ENCODE measurements around the gene ZNF410.

DNA sequence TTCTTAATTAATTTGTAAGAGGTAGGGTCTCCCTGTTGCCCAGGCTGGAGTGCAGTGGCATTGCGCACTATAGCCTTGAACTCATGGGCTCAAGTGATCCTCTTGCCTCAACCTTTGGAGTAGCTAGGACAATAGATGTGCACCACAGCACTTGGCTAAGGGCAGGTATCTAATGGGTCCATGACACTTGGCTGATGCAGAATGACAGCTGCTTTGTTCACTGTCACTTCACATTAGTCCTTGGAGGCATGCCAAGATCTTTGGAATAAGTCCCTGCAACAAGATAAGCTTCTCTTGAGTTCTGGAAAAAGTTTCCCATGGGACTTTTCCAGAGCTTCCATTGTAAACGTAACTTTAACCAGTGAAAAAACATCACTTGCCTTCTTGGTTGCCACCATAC, 86.8 kb downstream of the ZNF410 start:
- TF ChIP-seq, protein P1, sequence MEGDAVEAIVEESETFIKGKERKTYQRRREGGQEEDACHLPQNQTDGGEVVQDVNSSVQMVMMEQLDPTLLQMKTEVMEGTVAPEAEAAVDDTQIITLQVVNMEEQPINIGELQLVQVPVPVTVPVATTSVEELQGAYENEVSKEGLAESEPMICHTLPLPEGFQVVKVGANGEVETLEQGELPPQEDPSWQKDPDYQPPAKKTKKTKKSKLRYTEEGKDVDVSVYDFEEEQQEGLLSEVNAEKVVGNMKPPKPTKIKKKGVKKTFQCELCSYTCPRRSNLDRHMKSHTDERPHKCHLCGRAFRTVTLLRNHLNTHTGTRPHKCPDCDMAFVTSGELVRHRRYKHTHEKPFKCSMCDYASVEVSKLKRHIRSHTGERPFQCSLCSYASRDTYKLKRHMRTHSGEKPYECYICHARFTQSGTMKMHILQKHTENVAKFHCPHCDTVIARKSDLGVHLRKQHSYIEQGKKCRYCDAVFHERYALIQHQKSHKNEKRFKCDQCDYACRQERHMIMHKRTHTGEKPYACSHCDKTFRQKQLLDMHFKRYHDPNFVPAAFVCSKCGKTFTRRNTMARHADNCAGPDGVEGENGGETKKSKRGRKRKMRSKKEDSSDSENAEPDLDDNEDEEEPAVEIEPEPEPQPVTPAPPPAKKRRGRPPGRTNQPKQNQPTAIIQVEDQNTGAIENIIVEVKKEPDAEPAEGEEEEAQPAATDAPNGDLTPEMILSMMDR (IDR thresholded peaks at IDR 0.05 in 4 of 5, conservative IDR thresholded peaks at IDR 0.05 in 1 of 5), result no peak
- no peak for TF ChIP-seq POLR2A (IDR thresholded peaks at IDR 0.05)
